Placental epithelial cell (primary cell): ENCODE data around the gene COL5A1. TPM values are rescaled to one million over a fixed set of nuclear protein-coding genes. Genes with fewer than 3 reads are reported as not detected.

ENCODE experiments used
- small RNA-seq: library from RNA; depleted of rRNA; stranded (forward); fragments of <200 nt; gene quantifications from one replicate; pipeline ENCODE3, GENCODE V24; 2012
- total RNA-seq: library from RNA; depleted of rRNA; stranded (reverse); fragments of >200 nt; gene quantifications from 2 replicates; pipeline ENCODE4 v1.2.3, GENCODE V29; 2012

Gene COL5A1
- 1,218 and 1,938 TPM in 2 replicates for total RNA-seq

GRCh38 chr9:134641173-134641989 is at the start of gene COL5A1:
TSS of gene COL5A1 (plus strand) at chr9:134641803. CDS start at chr9:134642188, 385 bp downstream.

GRCh38 chr9:134880484-134881312 is 239.1 kb downstream of the COL5A1 start, which contains the start of gene FCN2:
TSS of gene FCN2 (plus strand) at chr9:134880810. CDS start at chr9:134880822, 12 bp downstream.

Small RNAs within 50 kb of the gene (small RNA-seq; reads per million reads assigned to genes)
- gene AL603650.1 (not detected), gene MIR3689A (not detected), gene MIR3689B (not detected), gene MIR3689C (not detected), gene MIR3689D1 (not detected), gene MIR3689D2 (0.09 reads per million), gene MIR3689E (not detected), gene MIR3689F (not detected)

Other genes with a start within 250 kb of the COL5A1 start
- gene FCN2, start 239.0 kb downstream of the COL5A1 start, total RNA-seq = not detected in 2 replicates